ENCODE data around the gene TMEM40.
"Not testable (repeated sequence)": the region's sequence is repeated elsewhere in the genome, so short reads cannot be mapped to it uniquely, and the experiment has no call there.

The TMEM40 gene

DNA sequence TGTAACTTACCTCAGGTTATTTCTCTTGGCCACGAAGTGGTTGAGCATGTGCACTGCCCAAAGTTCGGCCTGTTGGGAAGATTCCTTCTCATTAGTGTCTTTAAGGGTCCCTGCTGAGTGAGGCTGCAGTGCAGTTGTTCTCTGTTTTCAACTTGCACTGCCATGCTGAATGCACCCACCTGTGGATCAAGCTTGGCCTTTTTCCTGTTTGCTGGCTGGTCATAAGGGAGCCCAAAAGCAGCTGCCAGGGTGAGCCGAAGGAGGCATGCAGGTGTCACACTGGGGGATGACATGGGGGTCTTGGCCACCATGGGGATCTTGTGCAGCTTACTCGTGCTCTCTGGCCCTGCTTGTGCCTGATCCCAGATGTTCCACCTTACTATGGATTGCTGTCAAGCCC lies 49.0 kb downstream of the TMEM40 start:
- H3K27ac ChIP-seq (ENCODE audit: low read length): no peak overlapping the region
- no peaks in the 10 kb centered on the region for H3K27me3 ChIP-seq (ENCODE audit: low read depth, low read length)
- H3K4me1 ChIP-seq (ENCODE audit: control insufficient read depth in 1 of 2, insufficient read depth in 2 of 2, low read length in 2 of 2): peaks cover 0 to 4% of the 10 kb centered on the region in 2 donors
- no peaks in the 10 kb centered on the region for H3K36me3 ChIP-seq (ENCODE audit: control insufficient read depth in 1 of 2, insufficient read depth in 2 of 2, low read length in 2 of 2)
- no peak overlapping the region for H3K4me3 ChIP-seq (ENCODE audit: low read depth in 1 of 2, low read length in 2 of 2)
- no peaks in the 10 kb centered on the region for H3K9me3 ChIP-seq (ENCODE audit: control insufficient read depth in 1 of 2, low read length in 2 of 2)

DNA sequence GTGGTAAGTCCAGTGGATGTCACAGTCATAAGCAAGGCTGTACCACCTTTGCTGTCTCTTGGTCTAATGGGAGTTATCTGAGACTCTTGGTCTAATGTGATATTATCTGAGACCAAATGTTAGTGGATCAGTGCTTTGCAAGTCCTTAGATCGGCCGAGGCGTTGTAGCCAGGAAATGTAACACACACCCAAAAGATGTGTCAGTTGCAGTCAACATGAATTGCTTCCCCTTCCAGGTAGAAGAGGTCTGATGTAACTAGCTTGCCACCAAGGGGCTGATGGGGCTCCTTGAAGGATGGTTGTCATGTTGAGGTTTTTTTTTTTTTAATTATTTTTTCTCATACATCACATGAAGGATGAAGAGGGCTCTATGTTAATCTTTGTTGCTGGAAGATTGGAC lies 49.7 kb downstream of the TMEM40 start:
- Histone ChIP-seq H3K27ac (ENCODE audit: low read length) (no peak overlapping the region), H3K4me3 (ENCODE audit: low read depth in 1 of 2, low read length in 2 of 2) (no peak overlapping the region), H3K27me3 (ENCODE audit: low read depth, low read length) (no peaks in the 10 kb centered on the region), H3K9me3 (ENCODE audit: control insufficient read depth in 1 of 2, low read length in 2 of 2) (no peaks in the 10 kb centered on the region), H3K4me1 (ENCODE audit: control insufficient read depth in 1 of 2, insufficient read depth in 2 of 2, low read length in 2 of 2) (peaks cover 0 to 4% of the 10 kb centered on the region in 2 donors), H3K36me3 (ENCODE audit: control insufficient read depth in 1 of 2, insufficient read depth in 2 of 2, low read length in 2 of 2) (no peaks in the 10 kb centered on the region)

- H3K27me3 ChIP-seq (ENCODE audit: low read depth, low read length): no peaks in the 10 kb centered on the region
- H3K27ac ChIP-seq (ENCODE audit: low read length): no peak overlapping the region
- peaks cover 0 to 4% of the 10 kb centered on the region in 2 donors for H3K4me1 ChIP-seq (ENCODE audit: control insufficient read depth in 1 of 2, insufficient read depth in 2 of 2, low read length in 2 of 2)
- H3K4me3 ChIP-seq (ENCODE audit: low read depth in 1 of 2, low read length in 2 of 2): no peak overlapping the region
- no peaks in the 10 kb centered on the region for H3K9me3 ChIP-seq (ENCODE audit: control insufficient read depth in 1 of 2, low read length in 2 of 2)
- H3K36me3 ChIP-seq (ENCODE audit: control insufficient read depth in 1 of 2, insufficient read depth in 2 of 2, low read length in 2 of 2): no peaks in the 10 kb centered on the region
Measured at GRCh38 chr3:12708584-12709192, 50.4 kb downstream of the TMEM40 start.

DNA sequence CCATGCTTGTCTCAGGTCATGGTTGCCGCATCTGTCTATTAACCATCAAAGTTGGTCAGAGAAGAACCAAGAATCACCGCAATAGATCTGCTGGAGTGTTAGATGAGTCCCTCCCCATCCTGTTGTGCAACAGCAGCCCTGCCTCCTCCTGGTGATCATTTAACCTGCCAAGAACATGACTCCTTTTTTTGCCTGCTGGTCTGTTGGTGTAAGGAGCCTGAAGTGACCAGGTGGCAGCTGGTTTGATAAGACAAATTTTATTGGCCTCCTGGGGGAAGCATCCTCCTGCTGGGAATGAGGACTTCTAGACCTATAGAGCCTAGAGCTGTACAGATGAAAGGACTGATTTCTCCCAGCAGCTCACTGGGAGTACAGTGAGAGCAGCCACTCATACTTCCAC lies 51.6 kb downstream of the TMEM40 start:
- H3K27ac ChIP-seq (ENCODE audit: low read length): no peak overlapping the region
- H3K27me3 ChIP-seq (ENCODE audit: low read depth, low read length): no peaks in the 10 kb centered on the region
- no peaks in the 10 kb centered on the region for H3K36me3 ChIP-seq (ENCODE audit: control insufficient read depth in 1 of 2, insufficient read depth in 2 of 2, low read length in 2 of 2)
- no peaks in the 10 kb centered on the region for H3K9me3 ChIP-seq (ENCODE audit: control insufficient read depth in 1 of 2, low read length in 2 of 2)
- no peak overlapping the region for H3K4me3 ChIP-seq (ENCODE audit: low read depth in 1 of 2, low read length in 2 of 2)
- H3K4me1 ChIP-seq (ENCODE audit: control insufficient read depth in 1 of 2, insufficient read depth in 2 of 2, low read length in 2 of 2): peaks cover 0 to 4% of the 10 kb centered on the region in 2 donors

GRCh38 chr3:12706504-12707253 lies 52.4 kb downstream of the TMEM40 start:
- Histone ChIP-seq H3K4me1 (ENCODE audit: control insufficient read depth in 1 of 2, insufficient read depth in 2 of 2, low read length in 2 of 2) (peaks cover 0 to 4% of the 10 kb centered on the region in 2 donors), H3K9me3 (ENCODE audit: control insufficient read depth in 1 of 2, low read length in 2 of 2) (no peaks in the 10 kb centered on the region), H3K27me3 (ENCODE audit: low read depth, low read length) (no peaks in the 10 kb centered on the region), H3K36me3 (ENCODE audit: control insufficient read depth in 1 of 2, insufficient read depth in 2 of 2, low read length in 2 of 2) (no peaks in the 10 kb centered on the region), H3K4me3 (ENCODE audit: low read depth in 1 of 2, low read length in 2 of 2) (no peak overlapping the region), H3K27ac (ENCODE audit: low read length) (no peak overlapping the region)

DNA sequence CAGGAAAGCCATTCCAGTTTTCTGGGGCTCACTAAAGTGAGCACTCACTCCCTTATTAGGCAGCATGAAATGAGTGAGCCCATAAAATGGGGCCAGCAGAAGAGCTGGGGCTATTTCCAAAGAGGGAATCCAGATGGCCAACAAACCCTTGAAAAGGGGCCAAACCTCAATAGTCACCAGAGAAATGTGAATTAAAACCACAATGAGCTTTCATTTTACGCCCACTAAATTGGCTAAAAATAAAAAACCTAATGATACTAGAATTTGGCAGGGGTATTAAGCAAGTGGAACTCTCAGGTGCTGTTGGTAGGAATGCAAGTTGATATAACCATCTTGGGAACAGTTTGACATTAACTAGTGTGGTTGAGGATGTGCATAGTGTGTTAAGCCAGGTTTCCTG lies 53.1 kb downstream of the TMEM40 start:
- Histone ChIP-seq H3K27ac (ENCODE audit: low read length) (no peak overlapping the region), H3K27me3 (ENCODE audit: low read depth, low read length) (no peaks in the 10 kb centered on the region), H3K36me3 (ENCODE audit: control insufficient read depth in 1 of 2, insufficient read depth in 2 of 2, low read length in 2 of 2) (no peaks in the 10 kb centered on the region), H3K4me1 (ENCODE audit: control insufficient read depth in 1 of 2, insufficient read depth in 2 of 2, low read length in 2 of 2) (peaks cover 0 to 4% of the 10 kb centered on the region in 2 donors), H3K9me3 (ENCODE audit: control insufficient read depth in 1 of 2, low read length in 2 of 2) (no peaks in the 10 kb centered on the region), H3K4me3 (ENCODE audit: low read depth in 1 of 2, low read length in 2 of 2) (no peak overlapping the region)

- no peaks in the 10 kb centered on the region for H3K36me3 ChIP-seq (ENCODE audit: control insufficient read depth in 1 of 2, insufficient read depth in 2 of 2, low read length in 2 of 2)
- H3K27ac ChIP-seq (ENCODE audit: low read length): no peak overlapping the region
- peaks cover 0 to 4% of the 10 kb centered on the region in 2 donors for H3K4me1 ChIP-seq (ENCODE audit: control insufficient read depth in 1 of 2, insufficient read depth in 2 of 2, low read length in 2 of 2)
- H3K9me3 ChIP-seq (ENCODE audit: control insufficient read depth in 1 of 2, low read length in 2 of 2): no peaks in the 10 kb centered on the region
- H3K27me3 ChIP-seq (ENCODE audit: low read depth, low read length): no peaks in the 10 kb centered on the region
- no peak overlapping the region for H3K4me3 ChIP-seq (ENCODE audit: low read depth in 1 of 2, low read length in 2 of 2)
Measured at GRCh38 chr3:12705374-12705926, 53.6 kb downstream of the TMEM40 start.

DNA sequence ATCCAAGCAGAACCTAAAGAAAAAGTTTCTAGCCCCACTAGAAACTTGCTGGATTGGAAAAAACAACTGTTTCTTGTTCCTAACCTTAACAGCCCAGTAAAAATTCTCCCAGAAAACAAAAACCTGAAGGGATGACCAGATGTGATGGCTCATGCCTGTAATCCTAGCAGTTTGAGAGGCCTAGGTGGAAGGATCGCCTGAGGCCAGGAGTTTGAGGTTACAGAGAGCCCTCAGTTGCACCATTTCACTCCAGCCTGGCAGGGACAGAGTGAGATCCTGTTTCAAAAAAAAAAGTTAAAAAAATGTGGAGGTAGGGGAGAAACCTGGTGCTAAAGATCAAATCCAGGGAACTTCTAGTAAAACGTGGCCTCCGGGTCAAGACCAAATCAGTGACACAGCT lies 56.6 kb downstream of the TMEM40 start:
- Histone ChIP-seq H3K4me1 (ENCODE audit: control insufficient read depth in 1 of 2, insufficient read depth in 2 of 2, low read length in 2 of 2) (no peaks in the 10 kb centered on the region), H3K27ac (ENCODE audit: low read length) (no peak overlapping the region), H3K27me3 (ENCODE audit: low read depth, low read length) (no peaks in the 10 kb centered on the region), H3K4me3 (ENCODE audit: low read depth in 1 of 2, low read length in 2 of 2) (no peak overlapping the region), H3K9me3 (ENCODE audit: control insufficient read depth in 1 of 2, low read length in 2 of 2) (no peaks in the 10 kb centered on the region), H3K36me3 (ENCODE audit: control insufficient read depth in 1 of 2, insufficient read depth in 2 of 2, low read length in 2 of 2) (no peaks in the 10 kb centered on the region)

GRCh38 chr3:12701601-12702000 lies 57.5 kb downstream of the TMEM40 start:
- H3K27me3 ChIP-seq (ENCODE audit: low read depth, low read length); H3K4me1 ChIP-seq (ENCODE audit: control insufficient read depth in 1 of 2, insufficient read depth in 2 of 2, low read length in 2 of 2); H3K27ac ChIP-seq (ENCODE audit: low read length); H3K36me3 ChIP-seq (ENCODE audit: control insufficient read depth in 1 of 2, insufficient read depth in 2 of 2, low read length in 2 of 2); H3K9me3 ChIP-seq (ENCODE audit: control insufficient read depth in 1 of 2, low read length in 2 of 2); H3K4me3 ChIP-seq (ENCODE audit: low read depth in 1 of 2, low read length in 2 of 2): not testable (repeated sequence)

DNA sequence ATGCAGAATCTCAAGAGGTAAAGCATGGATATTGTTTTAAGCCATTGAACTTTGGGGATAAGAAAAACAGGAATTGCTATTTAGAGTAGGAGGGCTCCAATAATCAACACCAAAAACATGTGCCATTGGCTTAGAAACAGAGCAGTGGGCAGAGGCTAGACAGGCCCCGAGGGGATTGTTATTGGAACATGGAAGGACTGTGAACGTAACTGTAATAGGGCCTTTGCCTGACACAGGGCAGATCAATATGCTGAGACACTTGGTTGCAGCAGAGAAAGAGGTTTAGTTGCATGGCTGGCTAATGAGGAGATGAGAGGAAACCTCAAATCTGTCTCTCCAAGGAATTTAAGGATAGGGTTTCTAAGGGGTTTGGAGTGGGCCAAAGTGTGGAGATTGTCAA lies 58.3 kb downstream of the TMEM40 start:
- Histone ChIP-seq H3K36me3 (ENCODE audit: control insufficient read depth in 1 of 2, insufficient read depth in 2 of 2, low read length in 2 of 2) (no peaks in the 10 kb centered on the region), H3K27ac (ENCODE audit: low read length) (no peak overlapping the region), H3K4me3 (ENCODE audit: low read depth in 1 of 2, low read length in 2 of 2) (no peak overlapping the region), H3K4me1 (ENCODE audit: control insufficient read depth in 1 of 2, insufficient read depth in 2 of 2, low read length in 2 of 2) (no peaks in the 10 kb centered on the region), H3K9me3 (ENCODE audit: control insufficient read depth in 1 of 2, low read length in 2 of 2) (no peaks in the 10 kb centered on the region), H3K27me3 (ENCODE audit: low read depth, low read length) (no peaks in the 10 kb centered on the region)

DNA sequence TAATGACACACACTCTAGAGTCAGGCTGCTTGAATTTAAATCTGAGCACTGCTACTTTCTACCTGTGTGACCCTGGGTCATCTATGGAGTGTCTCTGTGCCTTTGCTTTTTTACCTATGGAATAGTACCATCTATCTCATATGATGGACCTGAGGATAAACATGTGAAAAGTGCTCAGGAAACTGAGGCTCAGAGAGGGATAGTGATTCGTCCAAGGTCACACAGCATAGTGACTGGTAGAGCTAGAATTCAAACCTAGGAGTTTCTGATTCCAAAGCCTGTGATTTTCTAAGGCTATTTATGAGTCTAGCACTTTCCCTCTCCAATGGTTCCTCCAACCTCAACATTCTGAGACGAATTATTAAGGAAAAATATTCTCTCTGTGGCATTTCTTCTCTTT lies 63.1 kb downstream of the TMEM40 start:
- Histone ChIP-seq H3K9me3 (ENCODE audit: control insufficient read depth in 1 of 2, low read length in 2 of 2) (no peaks in the 10 kb centered on the region), H3K27ac (ENCODE audit: low read length) (no peak overlapping the region), H3K36me3 (ENCODE audit: control insufficient read depth in 1 of 2, insufficient read depth in 2 of 2, low read length in 2 of 2) (no peaks in the 10 kb centered on the region), H3K27me3 (ENCODE audit: low read depth, low read length) (no peaks in the 10 kb centered on the region), H3K4me1 (ENCODE audit: control insufficient read depth in 1 of 2, insufficient read depth in 2 of 2, low read length in 2 of 2) (no peaks in the 10 kb centered on the region), H3K4me3 (ENCODE audit: low read depth in 1 of 2, low read length in 2 of 2) (no peak overlapping the region)
